K562 (cell line): Measurements from ENCODE around the gene VDAC1. TPM values are rescaled to one million over a fixed set of nuclear protein-coding genes. Genes with fewer than 3 reads are reported as not detected.

Experiments used
- CHD7 ChIP-seq: fragments of 200-600 bp; sonication (generic); IDR thresholded peaks from one replicate; pipeline ENCODE4 v1.6.1; 2012; ENCODE audit warnings: mild to moderate bottlenecking, low read depth, low read length, inconsistent platforms
- CREM ChIP-seq: IDR thresholded peaks from 2 replicates; pipeline ENCODE4 v1.6.1; 2014; ENCODE audit warnings: antibody characterized with exemption, low read depth
- HDAC1 ChIP-seq, 2 experiments: fragments of 450-650 bp; IDR thresholded peaks; 2 replicates each; pipeline ENCODE4 v1.6.1; 2016 to 2017; ENCODE audit warnings: inconsistent platforms in 1 of 2, mild to moderate bottlenecking in 1 of 2, moderate library complexity in 1 of 2
- HMGXB4 ChIP-seq: sonication (generic); formaldehyde crosslinking; IDR thresholded peaks from 2 replicates; pipeline ENCODE4 v1.8.1; 2023; ENCODE audit warnings: mild to moderate bottlenecking, missing genetic modification reagents
- NKRF ChIP-seq: fragments of 450-650 bp; IDR thresholded peaks from 2 replicates; pipeline ENCODE4 v1.6.1; 2016; ENCODE audit warnings: borderline replicate concordance
- POLR2G ChIP-seq: fragments of 200-400 bp; formaldehyde crosslinking; IDR thresholded peaks from 2 replicates; pipeline ENCODE4 v1.6.1; 2017; ENCODE audit warnings: low read depth, mild to moderate bottlenecking, antibody characterized with exemption, low read length, moderate library complexity
- SIN3A ChIP-seq, 2 experiments: fragments of 150-350 bp in 1 of 2; IDR thresholded peaks; 2 replicates each; pipeline ENCODE4 v1.6.1; 2011 to 2016; ENCODE audit warnings: borderline replicate concordance in 2 of 2, low read depth in 2 of 2, low read length in 2 of 2, mild to moderate bottlenecking in 2 of 2, moderate library complexity in 2 of 2; ENCODE audit not compliant: control insufficient read depth in 1 of 2
- ZNF766 ChIP-seq: fragments of 200-800 bp; sonication (Bioruptor generic); conservative IDR thresholded peaks from 2 replicates; pipeline ENCODE4 v1.6.1; 2016; ENCODE audit warnings: missing genetic modification characterization, missing compliant biosample characterization
- polyA plus RNA-seq, 8 experiments: library from polyadenylated mRNA; depleted of rRNA in 4 of 8; stranded (reverse) in 5 of 8; unstranded in 3 of 8; fragments of >200 nt; fragmentation: Nextera tagmentation in 2 of 8; fragmentation: Illumina TruSeq in 1 of 8; extraction: Ambion mirVana in 2 of 8; extraction: Trizol in 1 of 8; gene quantifications; 2 replicates each; pipeline versions ENCODE4 v1.2.1 to v1.2.3, GENCODE V29; 2011 to 2014; ENCODE audit warnings: inconsistent platforms in 1 of 8, missing spikeins in 1 of 8
- total RNA-seq, 7 experiments: library from RNA; depleted of rRNA in 6 of 7; stranded (reverse); fragments of >200 nt in 6 of 7; fragmentation: Illumina TruSeq in 2 of 7; extraction: Trizol in 2 of 7; gene quantifications; 2 replicates each; pipeline versions ENCODE4 v1.2.1 to v1.2.3, GENCODE V29; 2011 to 2021; ENCODE audit warnings: low replicate concordance in 1 of 7

Gene VDAC1
- total and polyA plus RNA-seq, 9 of the 15 experiments (the other 6 are each of a cell fraction or from before 2014, with no cell fraction given) = 168 to 366 (median 293) TPM

- no peak for TF ChIP-seq CHD7
- 0 out of 2 replicates have a peak, but pooled peaks have one; percentile 45 for TF ChIP-seq ZNF766
- TF ChIP-seq HDAC1 (IDR thresholded peaks at IDR 0.05) = peak in 1 of 2 experiments; percentile 89; a peak in 2 of 4 replicates
- peak; percentile 96 for TF ChIP-seq POLR2G
- peak; percentile 14; the same call in 1 of the 2 replicates for TF ChIP-seq HMGXB4 (CRISPR knock-in tag)
- TF ChIP-seq CREM = peak; percentile 99
- 0 out of 4 replicates have a peak, but pooled peaks of 1 of the 2 experiments have one; percentile 14 for TF ChIP-seq SIN3A (IDR thresholded peaks at IDR 0.05; ENCODE audit: borderline replicate concordance in 2 of 2, control insufficient read depth in 1 of 2, low read depth in 2 of 2, low read length in 2 of 2)
- peak; percentile 84 for TF ChIP-seq NKRF
Measured at GRCh38 chr5:133968204-133968980, 36.4 kb downstream of the VDAC1 start, which contains the start of gene C5orf15 (continued).
